Activated CD4-positive, alpha-beta T cell treated with anti-CD3 and anti-CD28 coated beads for 48 hours (primary cell): ENCODE data around the gene DRD2.

ENCODE experiments used
- DNase-seq: peaks from one replicate; pipeline ENCODE4 v3.0.0-alpha.2; 2020

Gene DRD2

GRCh38 chr11:113481672-113482071, 6.5 kb upstream of the DRD2 start:
- no peak for DNase-seq

- no peak for DNase-seq
Measured at GRCh38 chr11:113481226-113481625, 6.0 kb upstream of the DRD2 start.

- no peak for DNase-seq
Measured at GRCh38 chr11:113477321-113477720, 2.1 kb upstream of the DRD2 start.

GRCh38 chr11:113476553-113476952, 1.4 kb upstream of the DRD2 start:
- no peak for DNase-seq

- peak; percentile 74 for DNase-seq
Measured at GRCh38 chr11:113474362-113475159, 637 bp downstream of the DRD2 start.

- no peak for DNase-seq
Measured at GRCh38 chr11:113473983-113474361, 1.2 kb downstream of the DRD2 start.

- DNase-seq: no peak
Measured at GRCh38 chr11:113472471-113472870, 2.7 kb downstream of the DRD2 start.

GRCh38 chr11:113470233-113470632, 5.0 kb downstream of the DRD2 start:
- DNase-seq: no peak

GRCh38 chr11:113468726-113469345, 6.4 kb downstream of the DRD2 start:
- no peak for DNase-seq

GRCh38 chr11:113467545-113467944, 7.7 kb downstream of the DRD2 start:
- no peak for DNase-seq

GRCh38 chr11:113465786-113466185, 9.4 kb downstream of the DRD2 start:
- DNase-seq: no peak

- no peak for DNase-seq
Measured at GRCh38 chr11:113464416-113464815, 10.8 kb downstream of the DRD2 start.

- no peak for DNase-seq
Measured at GRCh38 chr11:113462830-113463229, 12.4 kb downstream of the DRD2 start.

GRCh38 chr11:113461639-113462038, 13.6 kb downstream of the DRD2 start:
- no peak for DNase-seq

GRCh38 chr11:113460469-113460868, 14.7 kb downstream of the DRD2 start:
- DNase-seq: no peak

GRCh38 chr11:113458189-113458588, 17.0 kb downstream of the DRD2 start:
- no peak for DNase-seq

- DNase-seq: no peak
Measured at GRCh38 chr11:113457784-113458183, 17.4 kb downstream of the DRD2 start.

GRCh38 chr11:113454455-113454854, 20.7 kb downstream of the DRD2 start:
- DNase-seq: no peak

GRCh38 chr11:113449743-113450142, 25.5 kb downstream of the DRD2 start:
- DNase-seq: no peak

GRCh38 chr11:113448316-113448677, 26.9 kb downstream of the DRD2 start:
- DNase-seq: no peak

GRCh38 chr11:113447621-113448315, 27.4 kb downstream of the DRD2 start:
- DNase-seq: no peak

GRCh38 chr11:113446938-113447337, 28.3 kb downstream of the DRD2 start:
- DNase-seq: no peak

- DNase-seq: no peak
Measured at GRCh38 chr11:113446112-113446511, 29.1 kb downstream of the DRD2 start.

- no peak for DNase-seq
Measured at GRCh38 chr11:113444502-113445123, 30.6 kb downstream of the DRD2 start.
